Right cardiac atrium (tissue), 5 donors: ENCODE data around the gene CIAO1. TPM values are rescaled to one million over a fixed set of nuclear protein-coding genes. Genes with fewer than 3 reads are reported as not detected.
A peak's percentile ranks its signal among the peaks of the same experiment; 100 is the strongest.

Experiments
- ATAC-seq, 2 donors: fragments of 200-7000 bp; cut with Tn5 transposase; one replicate each; pipeline versions ENCODE4 v1.8.0 to v1.9.1; 2020; ENCODE audit warnings: moderate library complexity in 2 of 2, mild to moderate bottlenecking in 1 of 2
- DNase-seq, 3 donors: peaks; one replicate each; pipeline ENCODE4 v3.0.0-alpha.2; 2020
- H3K27ac ChIP-seq: one replicate; pipeline ENCODE4 v1.5.1; 2013; ENCODE audit warnings: mild to moderate bottlenecking, low read length, control low read depth, moderate library complexity
- H3K27me3 ChIP-seq: one replicate; pipeline ENCODE4 v1.6.1; 2013; ENCODE audit not compliant: control insufficient read depth, insufficient read depth
- H3K4me1 ChIP-seq: one replicate; pipeline ENCODE4 v1.6.1; 2013; ENCODE audit warnings: low read length; ENCODE audit not compliant: control insufficient read depth, insufficient read depth
- H3K4me3 ChIP-seq: one replicate; pipeline ENCODE4 v1.5.1; 2013; ENCODE audit warnings: low read length, control low read depth
- H3K9me3 ChIP-seq: one replicate; pipeline ENCODE4 v1.6.1; 2013; ENCODE audit warnings: low read length; ENCODE audit not compliant: control insufficient read depth
- WGBS: extraction: QIAGEN DNeasy Blood & Tissue Kit; methylation state at CpG from one replicate; pipeline ENCODE4 v1.1.7; 2013; 5-methylcytosine and 5-hydroxymethylcytosine counted together
- intact Hi-C, 4 donors: fragments of 100-400 bp; cut with DNase I; formaldehyde crosslinking; loops; one replicate each; pipeline versions ENCODE4 v1.11.0 to v1.14.0; 2022 to 2023
- polyA plus RNA-seq: library from polyadenylated mRNA; stranded (reverse); fragments of 200-250 nt; gene quantifications from one replicate; pipeline ENCODE4 v1.2.3, GENCODE V29; 2013
- total RNA-seq, 4 donors: library from RNA; stranded (reverse); fragmentation: NEBNext Ultra II Directional; extraction: Animal tissue kit (Norgen Biotek cat#: 25700); gene quantifications; one replicate each; pipeline ENCODE4 v1.2.1, GENCODE V29; 2021
- donor health status: healthy with polysubstance abuse.
- donor health status: DM: no; HTN: yes; CAD: no.
- donor health status: DM: no; HTN: no; CAD: no.
- donor health status: DM: no; HTN: yes; CAD: no; lungs with severe emphysema.
- donor health status: DM: yes; HTN: yes; CAD: no.

The CIAO1 gene
- total and polyA plus RNA-seq, 5 donors, result 30.3 to 60.5 (median 54.2) TPM

GRCh38 chr2:96315005-96315399 lies 49.0 kb downstream of the CIAO1 start:
- H3K27me3 ChIP-seq, result no peaks in the 10 kb centered on the region
- intact Hi-C loops, result loop anchor here in 1 of 4 donors (10.0 kb wide), 1 partner anchor 190 kb away; the partner anchor contains the start of gene NEURL3
- no peak overlapping the region for H3K4me3 ChIP-seq
- DNase-seq, result no peak
- 72% methylated on average over 3 of the region's 3 CpGs for WGBS
- ATAC-seq, result no peak
- no peaks in the 10 kb centered on the region for H3K9me3 ChIP-seq
- H3K27ac ChIP-seq, result no peak overlapping the region
- H3K4me1 ChIP-seq, result no peaks in the 10 kb centered on the region

DNA sequence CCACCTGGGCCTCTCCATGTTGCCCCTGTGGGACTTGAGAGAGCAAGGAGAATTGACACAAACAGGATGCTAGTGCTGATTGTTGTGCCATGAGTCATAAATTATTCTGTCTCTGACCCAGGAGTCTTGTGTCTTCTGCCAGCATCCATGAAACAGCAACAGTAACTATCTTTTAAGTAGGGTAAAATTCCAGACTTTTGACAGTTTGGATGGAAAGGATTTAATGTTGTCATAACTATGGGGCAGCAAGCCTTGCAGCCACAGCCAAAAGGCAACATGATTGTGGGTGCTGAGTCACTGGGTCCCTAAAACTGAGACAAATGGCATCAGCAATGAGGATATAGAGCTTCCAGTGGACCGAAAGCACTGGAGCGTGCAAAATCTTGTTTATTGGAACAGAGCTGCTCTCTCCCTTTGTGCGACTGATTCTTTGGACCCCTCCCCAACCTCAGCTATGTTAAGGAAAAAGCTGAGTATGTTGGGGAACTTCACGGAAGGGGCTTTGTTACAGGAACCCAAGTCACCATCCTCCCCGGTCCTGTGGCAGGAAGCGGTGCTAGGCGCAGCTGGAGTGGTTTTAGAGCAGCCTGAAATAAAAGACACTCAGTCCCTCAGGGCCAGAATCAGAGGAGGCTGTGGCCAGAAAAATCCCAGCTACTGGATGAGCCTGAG lies 49.5 kb downstream of the CIAO1 start:
- no peak for DNase-seq
- no peak overlapping the region for H3K4me3 ChIP-seq
- ATAC-seq, result no peak
- intact Hi-C loops, result loop anchor here in 1 of 4 donors (10.0 kb wide), 1 partner anchor 189 kb away; the partner anchor contains the start of gene NEURL3
- H3K4me1 ChIP-seq, result no peaks in the 10 kb centered on the region
- no peak overlapping the region for H3K27ac ChIP-seq
- no peaks in the 10 kb centered on the region for H3K9me3 ChIP-seq
- WGBS, result 57% methylated on average over 7 of the region's 7 CpGs
- no peaks in the 10 kb centered on the region for H3K27me3 ChIP-seq

- ATAC-seq (no peak), DNase-seq (no peak)
- H3K27me3 ChIP-seq, result no peaks in the 10 kb centered on the region
- H3K4me3 ChIP-seq, result no peak overlapping the region
- H3K9me3 ChIP-seq, result no peaks in the 10 kb centered on the region
- intact Hi-C loops, result loop anchor here in 1 of 4 donors (10.0 kb wide), 1 partner anchor 188 kb away; the partner anchor contains the start of gene NEURL3
- H3K27ac ChIP-seq, result no peak overlapping the region
- H3K4me1 ChIP-seq, result no peaks in the 10 kb centered on the region
Observed at GRCh38 chr2:96316999-96317398, 51.0 kb downstream of the CIAO1 start.

- intact Hi-C loops, result loop anchor here in 1 of 4 donors (10.0 kb wide), 1 partner anchor 187 kb away; the partner anchor contains the start of gene NEURL3
- Histone ChIP-seq H3K4me1 (no peaks in the 10 kb centered on the region), H3K27me3 (no peaks in the 10 kb centered on the region)
Observed at GRCh38 chr2:96317584-96317997, 51.6 kb downstream of the CIAO1 start.

DNA sequence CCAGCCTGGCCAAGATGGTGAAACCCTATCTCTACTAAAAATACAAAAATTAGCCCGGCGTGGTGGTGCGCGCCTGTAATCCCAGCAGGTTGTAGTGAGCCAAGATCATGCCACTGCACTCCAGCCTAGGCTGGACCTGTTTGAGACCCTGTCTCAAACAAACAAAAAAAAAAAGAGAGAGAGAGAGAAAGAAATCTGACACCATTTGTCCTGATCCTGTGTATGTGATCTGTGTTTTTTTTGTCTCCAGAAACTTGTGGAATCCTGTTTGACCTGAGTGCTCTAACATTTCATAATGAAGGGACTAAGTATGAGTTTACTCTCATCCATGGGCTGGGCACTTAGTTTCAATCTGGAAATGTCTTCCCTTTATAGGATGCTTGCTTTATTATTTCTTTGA lies 52.7 kb downstream of the CIAO1 start:
- no peak for DNase-seq
- no peak overlapping the region for H3K27ac ChIP-seq
- no peaks in the 10 kb centered on the region for H3K9me3 ChIP-seq
- no peaks in the 10 kb centered on the region for H3K4me1 ChIP-seq
- ATAC-seq, result no peak
- intact Hi-C loops, result loop anchor here in 1 of 4 donors (10.0 kb wide), 1 partner anchor 186 kb away; the partner anchor contains the start of gene NEURL3
- H3K4me3 ChIP-seq, result no peak overlapping the region
- no peaks in the 10 kb centered on the region for H3K27me3 ChIP-seq
- WGBS, result 95% methylated on average over 4 of the region's 4 CpGs

More at GRCh38 chr2:96317584-96317997, 51.6 kb downstream of the CIAO1 start:
- no peak overlapping the region for H3K4me3 ChIP-seq
- DNase-seq (no peak), ATAC-seq (no peak)
- H3K9me3 ChIP-seq, result no peaks in the 10 kb centered on the region
- H3K27ac ChIP-seq, result no peak overlapping the region
- WGBS, result 90% methylated on average over 4 of the region's 4 CpGs

GRCh38 chr2:96319396-96319795 lies 53.4 kb downstream of the CIAO1 start:
- no peaks in the 10 kb centered on the region for H3K27me3 ChIP-seq
- no peak overlapping the region for H3K27ac ChIP-seq
- H3K9me3 ChIP-seq, result no peaks in the 10 kb centered on the region
- DNase-seq (no peak), ATAC-seq (no peak)
- no peaks in the 10 kb centered on the region for H3K4me1 ChIP-seq
- no peak overlapping the region for H3K4me3 ChIP-seq
- WGBS, result 89% methylated on average over 1 of the region's 1 CpG
- intact Hi-C loops, result loop anchor here in 1 of 4 donors (10.0 kb wide), 1 partner anchor 185 kb away; the partner anchor contains the start of gene NEURL3

DNA sequence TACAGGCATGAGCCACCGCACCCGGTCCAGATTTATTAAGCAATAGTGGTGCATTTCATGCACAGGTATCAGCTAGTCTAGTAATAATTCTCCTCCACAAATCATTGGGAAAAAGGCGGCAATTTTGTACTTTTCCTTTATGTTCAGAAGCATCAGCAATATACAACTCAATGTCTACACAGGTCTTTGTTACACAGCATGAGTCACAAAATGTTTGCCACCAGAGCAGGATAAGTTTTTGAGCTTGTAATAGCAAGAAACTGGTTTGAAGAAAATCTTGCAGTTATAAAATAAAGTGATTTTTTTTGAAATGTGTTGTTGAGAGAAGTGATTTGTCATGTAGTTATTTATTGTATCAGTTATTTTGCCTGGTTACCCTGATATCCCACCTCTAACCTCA lies 54.3 kb downstream of the CIAO1 start:
- no peak overlapping the region for H3K27ac ChIP-seq
- 95% methylated on average over 3 of the region's 3 CpGs for WGBS
- H3K4me1 ChIP-seq, result no peaks in the 10 kb centered on the region
- H3K9me3 ChIP-seq, result no peaks in the 10 kb centered on the region
- no peaks in the 10 kb centered on the region for H3K27me3 ChIP-seq
- DNase-seq (no peak), ATAC-seq (no peak)
- intact Hi-C loops, result no loop called here
- no peak overlapping the region for H3K4me3 ChIP-seq

GRCh38 chr2:96320728-96321622 lies 55.0 kb downstream of the CIAO1 start:
- peak; percentile 51 to 72 for ATAC-seq
- Histone ChIP-seq H3K9me3 (no peaks in the 10 kb centered on the region), H3K4me3 (peak overlapping the region; percentile 53), H3K4me1 (no peaks in the 10 kb centered on the region), H3K27me3 (no peaks in the 10 kb centered on the region), H3K27ac (no peak overlapping the region)
- intact Hi-C loops, result no loop called here
- peak; percentile 36 to 74 (median 71) for DNase-seq
- WGBS, result 4% methylated on average over 41 of the region's 41 CpGs

Other genes with a start within 250 kb of the CIAO1 start
- 1 to 10 TPM; 1.7 to 3.1 (median 2.0) TPM for gene GPAT2, start 231.3 kb upstream of the CIAO1 start, total RNA-seq
- 1.1 TPM for gene GPAT2, start 231.3 kb upstream of the CIAO1 start, polyA plus RNA-seq
- under 1 TPM; 0.11 to 0.91 (median 0.66) TPM for gene ADRA2B, start 149.7 kb upstream of the CIAO1 start, total RNA-seq
- gene ADRA2B, start 149.7 kb upstream of the CIAO1 start, polyA plus RNA-seq, result 2.2 TPM
- gene ASTL, start 127.7 kb upstream of the CIAO1 start, total RNA-seq, result not detected
- not detected for gene ASTL, start 127.7 kb upstream of the CIAO1 start, polyA plus RNA-seq
- 1 to 10 TPM; 1.2 to 2.6 (median 1.4) TPM for gene DUSP2, start 120.8 kb upstream of the CIAO1 start, total RNA-seq
- 2.2 TPM for gene DUSP2, start 120.8 kb upstream of the CIAO1 start, polyA plus RNA-seq
- 100 to 1,000 TPM; 142 to 184 (median 156) TPM for gene STARD7, start 57.4 kb upstream of the CIAO1 start, total RNA-seq
- 61.9 TPM for gene STARD7, start 57.4 kb upstream of the CIAO1 start, polyA plus RNA-seq
- gene TMEM127, start 228 bp upstream of the CIAO1 start, total RNA-seq, result 10 to 100 TPM; 77.8 to 90.0 (median 84.8) TPM
- gene TMEM127, start 228 bp upstream of the CIAO1 start, polyA plus RNA-seq, result 37.0 TPM
- gene SNRNP200, start 39.3 kb downstream of the CIAO1 start, total RNA-seq, result 10 to 100 TPM; 57.8 to 63.8 (median 60.4) TPM
- gene SNRNP200, start 39.3 kb downstream of the CIAO1 start, polyA plus RNA-seq, result 41.1 TPM
- gene ITPRIPL1, start 59.1 kb downstream of the CIAO1 start, total RNA-seq, result 1 to 10 TPM in 1 of 4 donors, under 1 TPM in 3; 0.67 to 1.5 (median 0.75) TPM
- 0.50 TPM for gene ITPRIPL1, start 59.1 kb downstream of the CIAO1 start, polyA plus RNA-seq
- 1 to 10 TPM in 2 of 4 donors, under 1 TPM in 2; 0.36 to 1.1 (median 0.85) TPM for gene NCAPH, start 69.5 kb downstream of the CIAO1 start, total RNA-seq
- gene NCAPH, start 69.5 kb downstream of the CIAO1 start, polyA plus RNA-seq, result 0.18 TPM
- gene NEURL3, start 239.1 kb downstream of the CIAO1 start, total RNA-seq, result under 1 TPM in 2 of 4 donors, not detected in 2; 0.15 to 0.20 TPM
- gene NEURL3, start 239.1 kb downstream of the CIAO1 start, polyA plus RNA-seq, result 0.07 TPM